IMR-90 (cell line): ENCODE data around the gene ARHGDIA. TPM values are rescaled to one million over a fixed set of nuclear protein-coding genes. Genes with fewer than 3 reads are reported as not detected.

Source experiments
- ATAC-seq: fragments of 200-7000 bp; cut with Tn5 transposase; 2 replicates; pipeline ENCODE4 v1.9.1; 2020; ENCODE audit warnings: low read depth, mild to moderate bottlenecking, moderate library complexity
- BruUV-seq: library from RNA; stranded (reverse); fragments of 400-500 nt; replicated peaks from 2 replicates; lab custom pipeline; 2021; lab: Mats Ljungman, UMichigan
- CTCF ChIA-PET: fragments of 300-600 bp; formaldehyde crosslinking; extraction: SDS; loops from one replicate; lab custom pipeline; 2021; ENCODE audit warnings: antibody characterized with exemption; lab: Yijun Ruan, JAX
- POLR2A ChIA-PET: fragments of 300-600 bp; sonication (Branson Sonifier 250); formaldehyde crosslinking; loops from one replicate; lab custom pipeline; 2022; ENCODE audit warnings: antibody characterized with exemption; ENCODE audit not compliant: unreplicated experiment; lab: Charles Lee
- DNase-seq: peaks from one replicate; pipeline ENCODE4 v3.0.0; 2013
- H2AFZ ChIP-seq: replicated peaks from 2 replicates; pipeline ENCODE3; 2013; ENCODE audit warnings: low read length, mild to moderate bottlenecking; ENCODE audit not compliant: poor library complexity
- H2AK5ac ChIP-seq: 2 replicates; pipeline ENCODE4 v1.6.1; 2013; ENCODE audit warnings: low read depth, low read length, inconsistent platforms
- H2AK9ac ChIP-seq: replicated peaks from 2 replicates; pipeline ENCODE3; 2013; ENCODE audit warnings: mild to moderate bottlenecking, low read depth, low read length, moderate library complexity; ENCODE audit not compliant: poor library complexity
- H2BK120ac ChIP-seq: 2 replicates; pipeline ENCODE4 v1.6.1; 2013; ENCODE audit warnings: low read depth, low read length, inconsistent platforms
- H2BK15ac ChIP-seq: 3 replicates; pipeline ENCODE4 v1.6.1; 2013; ENCODE audit warnings: low read depth, low read length, inconsistent platforms
- H2BK20ac ChIP-seq: 2 replicates; pipeline ENCODE4 v1.6.1; 2013; ENCODE audit warnings: low read depth, mild to moderate bottlenecking, inconsistent platforms, low read length, moderate library complexity
- H2BK5ac ChIP-seq: 2 replicates; pipeline ENCODE4 v1.6.1; 2013; ENCODE audit warnings: mild to moderate bottlenecking, low read depth, low read length, inconsistent platforms; ENCODE audit not compliant: poor library complexity, severe bottlenecking
- H3K14ac ChIP-seq: replicated peaks from 2 replicates; pipeline ENCODE4 v1.6.1; 2013; ENCODE audit warnings: low read depth, low read length, inconsistent platforms
- H3K18ac ChIP-seq: 2 replicates; pipeline ENCODE4 v1.6.1; 2013; ENCODE audit warnings: low read depth, low read length, control low read depth
- H3K23ac ChIP-seq: 2 replicates; pipeline ENCODE4 v1.6.1; 2013; ENCODE audit warnings: low read depth, low read length, inconsistent platforms
- H3K27ac ChIP-seq: 2 replicates; pipeline ENCODE4 v1.5.1; 2013; ENCODE audit warnings: mild to moderate bottlenecking, control low read depth, low read length; ENCODE audit not compliant: insufficient read depth
- H3K27me3 ChIP-seq: 2 replicates; pipeline ENCODE4 v1.6.1; 2013; ENCODE audit warnings: low read length; ENCODE audit not compliant: control insufficient read depth, insufficient read depth
- H3K36me3 ChIP-seq: 2 replicates; pipeline ENCODE4 v1.6.1; 2013; ENCODE audit warnings: low read length, mixed read lengths; ENCODE audit not compliant: control insufficient read depth, insufficient read depth
- H3K4ac ChIP-seq: 2 replicates; pipeline ENCODE4 v1.6.1; 2013; ENCODE audit warnings: low read depth, low read length, inconsistent platforms
- H3K4me1 ChIP-seq: 2 replicates; pipeline ENCODE4 v1.6.1; 2013; ENCODE audit warnings: low read length, mixed read lengths; ENCODE audit not compliant: control insufficient read depth, insufficient read depth
- H3K4me2 ChIP-seq: 2 replicates; pipeline ENCODE4 v1.6.1; 2013; ENCODE audit warnings: low read depth, mild to moderate bottlenecking, control low read depth, low read length, moderate library complexity
- H3K4me3 ChIP-seq: 2 replicates; pipeline ENCODE4 v1.5.1; 2013; ENCODE audit warnings: low read depth, mild to moderate bottlenecking, control low read depth, low read length, moderate library complexity; ENCODE audit not compliant: insufficient read depth
- H3K56ac ChIP-seq: 2 replicates; pipeline ENCODE4 v1.6.1; 2013; ENCODE audit warnings: low read length, inconsistent platforms; ENCODE audit not compliant: insufficient read depth; ENCODE audit errors: extremely low read depth
- H3K79me1 ChIP-seq, 2 experiments: 2 replicates each; pipeline ENCODE4 v1.6.1; 2013; ENCODE audit warnings: low read length in 2 of 2, inconsistent platforms in 1 of 2, low read depth in 1 of 2
- H3K9ac ChIP-seq: 2 replicates; pipeline ENCODE4 v1.6.1; 2013; ENCODE audit warnings: low read depth, low read length, control low read depth
- H3K9me1 ChIP-seq: 2 replicates; pipeline ENCODE4 v1.6.1; 2013; ENCODE audit warnings: low read length, inconsistent platforms; ENCODE audit not compliant: insufficient read depth
- H3K9me3 ChIP-seq: 2 replicates; pipeline ENCODE4 v1.6.1; 2013; ENCODE audit warnings: low read length; ENCODE audit not compliant: control insufficient read depth, insufficient read depth
- H4K20me1 ChIP-seq: 2 replicates; pipeline ENCODE4 v1.6.1; 2013; ENCODE audit warnings: low read length, inconsistent platforms; ENCODE audit not compliant: insufficient read depth
- H4K5ac ChIP-seq: 2 replicates; pipeline ENCODE4 v1.6.1; 2013; ENCODE audit warnings: mild to moderate bottlenecking, low read depth, low read length, control low read depth
- H4K8ac ChIP-seq, 2 experiments: 2 replicates each; pipeline ENCODE4 v1.6.1; 2013; ENCODE audit warnings: low read depth in 2 of 2, low read length in 2 of 2, control low read depth in 1 of 2, inconsistent platforms in 1 of 2
- H4K91ac ChIP-seq: 2 replicates; pipeline ENCODE4 v1.6.1; 2013; ENCODE audit warnings: low read depth, low read length, inconsistent platforms; ENCODE audit not compliant: insufficient read depth
- SMC3 ChIP-seq: fragments of 150-350 bp; IDR thresholded peaks from 2 replicates; pipeline ENCODE4 v1.6.1; 2016; ENCODE audit warnings: low read depth, mild to moderate bottlenecking, antibody characterized with exemption, low read length, moderate library complexity
- WGBS, 2 experiments: methylation state at CpG; one replicate each; pipeline versions ENCODE4 v1.1.5 to v1.1.7; 2013; ENCODE audit warnings: missing lambda C conversion rate in 2 of 2; ENCODE audit not compliant: insufficient read length in 1 of 2; ENCODE audit errors: extremely low coverage in 2 of 2; 5-methylcytosine and 5-hydroxymethylcytosine counted together
- dilution Hi-C: fragments of 300-500 bp; cut with HindIII; formaldehyde crosslinking; loops from one replicate; pipeline ENCODE4 v1.14.3; 2018; ENCODE audit warnings: low sequenced_read_pairs; ENCODE audit not compliant: unreplicated experiment
- in situ Hi-C: fragments of 300-500 bp; cut with MboI; formaldehyde crosslinking; loops from 3 replicates; pipeline ENCODE4 v1.14.3; 2019; ENCODE audit warnings: low sequenced_read_pairs, inconsistent platforms, mixed read lengths
- intact Hi-C: fragments of 100-400 bp; cut with micrococcal nuclease; formaldehyde crosslinking; loops from 2 replicates; pipeline ENCODE4 v1.10.0; 2022
- polyA plus RNA-seq, 3 experiments: library from polyadenylated mRNA; depleted of rRNA; stranded (reverse); fragments of >200 nt; gene quantifications; 2 replicates each; pipeline ENCODE4 v1.2.3, GENCODE V29; 2012; ENCODE audit warnings: low replicate concordance in 1 of 3
- total RNA-seq: library from RNA; depleted of rRNA; stranded (reverse); fragments of >200 nt; gene quantifications from 2 replicates; pipeline ENCODE4 v1.2.3, GENCODE V29; 2012
- TF ChIP-seq, protein P1 (sequence below): conservative IDR thresholded peaks from 2 replicates; pipeline ENCODE4 v1.5.1; 2012; ENCODE audit warnings: mild to moderate bottlenecking, low read depth, low read length, improper control_type of control experiment

The ARHGDIA gene
- total and polyA plus RNA-seq, 2 of the 4 experiments (the other 2 are of a cell fraction) = 62.7 to 362 TPM

- in situ Hi-C loops (no loop called here), dilution Hi-C loops (no loop called here), intact Hi-C loops (no loop called here)
- no peak overlapping the region for H3K4ac ChIP-seq
- no peak overlapping the region for H2BK20ac ChIP-seq
- no peak overlapping the region for H3K9ac ChIP-seq
- peaks cover 28% of the 10 kb centered on the region for H3K36me3 ChIP-seq
- peak overlapping the region; percentile 5; the same call in 1 of the 2 replicates for H2AK5ac ChIP-seq
- H3K9me1 ChIP-seq = peaks cover 13% of the 10 kb centered on the region; the same call in 1 of the 2 replicates
- no peak overlapping the region for H2BK5ac ChIP-seq
- no peak overlapping the region for H4K5ac ChIP-seq
- no peak overlapping the region for H3K18ac ChIP-seq
- POLR2A ChIA-PET = no interaction called here
- peaks cover 26% of the 10 kb centered on the region for H4K20me1 ChIP-seq
- H3K4me3 ChIP-seq = no peak overlapping the region
- no peak overlapping the region for H3K56ac ChIP-seq
- H2AFZ ChIP-seq = peak overlapping the region; percentile 83
- no peak overlapping the region for H4K8ac ChIP-seq
- DNase-seq (no peak), ATAC-seq (no peak)
- 41% methylated on average over 30 of the region's 47 CpGs; no CpG with 5 or more reads in 1 of the 2 experiments for WGBS, 2 experiments
- BruUV-seq = no TSS peak
- H3K9me3 ChIP-seq = no peaks in the 10 kb centered on the region
- H3K27me3 ChIP-seq = no peaks in the 10 kb centered on the region
- peak overlapping the region; percentile 69; the same call in 1 of the 2 replicates for H3K4me2 ChIP-seq
- TF ChIP-seq, protein P1, sequence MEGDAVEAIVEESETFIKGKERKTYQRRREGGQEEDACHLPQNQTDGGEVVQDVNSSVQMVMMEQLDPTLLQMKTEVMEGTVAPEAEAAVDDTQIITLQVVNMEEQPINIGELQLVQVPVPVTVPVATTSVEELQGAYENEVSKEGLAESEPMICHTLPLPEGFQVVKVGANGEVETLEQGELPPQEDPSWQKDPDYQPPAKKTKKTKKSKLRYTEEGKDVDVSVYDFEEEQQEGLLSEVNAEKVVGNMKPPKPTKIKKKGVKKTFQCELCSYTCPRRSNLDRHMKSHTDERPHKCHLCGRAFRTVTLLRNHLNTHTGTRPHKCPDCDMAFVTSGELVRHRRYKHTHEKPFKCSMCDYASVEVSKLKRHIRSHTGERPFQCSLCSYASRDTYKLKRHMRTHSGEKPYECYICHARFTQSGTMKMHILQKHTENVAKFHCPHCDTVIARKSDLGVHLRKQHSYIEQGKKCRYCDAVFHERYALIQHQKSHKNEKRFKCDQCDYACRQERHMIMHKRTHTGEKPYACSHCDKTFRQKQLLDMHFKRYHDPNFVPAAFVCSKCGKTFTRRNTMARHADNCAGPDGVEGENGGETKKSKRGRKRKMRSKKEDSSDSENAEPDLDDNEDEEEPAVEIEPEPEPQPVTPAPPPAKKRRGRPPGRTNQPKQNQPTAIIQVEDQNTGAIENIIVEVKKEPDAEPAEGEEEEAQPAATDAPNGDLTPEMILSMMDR = no peak
- TF ChIP-seq SMC3 = no peak
- peaks cover 14% of the 10 kb centered on the region for H3K4me1 ChIP-seq
- peaks cover 0 to 31% of the 10 kb centered on the region in 2 experiments; a peak in 3 of 4 replicates for H3K79me1 ChIP-seq
- H2AK9ac ChIP-seq = peak overlapping the region; percentile 86
- H4K91ac ChIP-seq = no peak overlapping the region
- no peak overlapping the region for H3K23ac ChIP-seq
- no peak overlapping the region for H2BK15ac ChIP-seq
- H3K27ac ChIP-seq = no peak overlapping the region
- no peak overlapping the region for H2BK120ac ChIP-seq
- no peak overlapping the region for H3K14ac ChIP-seq
- CTCF ChIA-PET = interaction anchor here (0.6 kb wide), 1 partner anchor 180 kb away, joined by 3 read pairs; no protein-coding TSS in a partner anchor
Observed at GRCh38 chr17:81902653-81903414, 31.7 kb upstream of the ARHGDIA start.
